GM23338 (cell line): ENCODE data around the gene TMEM218. TPM values are rescaled to one million over a fixed set of nuclear protein-coding genes. Genes with fewer than 3 reads are reported as not detected.

Experiments used
- ATAC-seq: fragments of 200-7000 bp; cut with Tn5 transposase; 3 replicates; pipeline ENCODE4 v1.9.1; 2020
- DNase-seq: peaks from one replicate; pipeline ENCODE4 v3.0.0-alpha.2; 2015; ENCODE audit warnings: low spot score
- H2AFZ ChIP-seq: fragments of 200-600 bp; sonication (generic); 2 replicates; pipeline ENCODE4 v1.8.0; 2016; ENCODE audit warnings: antibody characterized with exemption, mild to moderate bottlenecking, moderate library complexity
- H3F3A ChIP-seq: fragments of 200-600 bp; sonication (generic); replicated peaks from 2 replicates; pipeline ENCODE4 v1.8.0; 2017; ENCODE audit warnings: antibody characterized with exemption, mixed run types, low read depth
- H3K27ac ChIP-seq: fragments of 200-600 bp; sonication (generic); 2 replicates; pipeline ENCODE4 v1.6.1; 2016; ENCODE audit warnings: low read depth
- H3K27me3 ChIP-seq: fragments of 200-600 bp; sonication (generic); 2 replicates; pipeline ENCODE4 v1.8.0; 2016; ENCODE audit warnings: mild to moderate bottlenecking, mixed run types, moderate library complexity; ENCODE audit not compliant: insufficient read depth
- H3K36me3 ChIP-seq: fragments of 200-600 bp; sonication (generic); 2 replicates; pipeline ENCODE4 v1.8.0; 2016; ENCODE audit warnings: mild to moderate bottlenecking; ENCODE audit not compliant: insufficient read depth
- H3K4me1 ChIP-seq: fragments of 200-600 bp; sonication (generic); 2 replicates; pipeline ENCODE4 v1.8.0; 2016; ENCODE audit warnings: mild to moderate bottlenecking, moderate library complexity; ENCODE audit not compliant: insufficient read depth
- H3K4me2 ChIP-seq: fragments of 200-600 bp; sonication (generic); 2 replicates; pipeline ENCODE4 v1.7.1; 2017; ENCODE audit warnings: mixed run types
- H3K4me3 ChIP-seq: fragments of 200-600 bp; sonication (generic); 2 replicates; pipeline ENCODE4 v1.6.1; 2016; ENCODE audit warnings: mixed run types
- H3K79me2 ChIP-seq: fragments of 200-600 bp; sonication (generic); replicated peaks from 2 replicates; pipeline ENCODE4 v1.8.0; 2017; ENCODE audit warnings: mild to moderate bottlenecking; ENCODE audit not compliant: insufficient read depth
- H3K9me2 ChIP-seq: fragments of 200-600 bp; sonication (generic); 2 replicates; pipeline ENCODE4 v1.8.0; 2017; ENCODE audit not compliant: insufficient read depth
- H4K20me1 ChIP-seq: fragments of 200-600 bp; sonication (generic); replicated peaks from 2 replicates; pipeline ENCODE4 v1.8.0; 2017; ENCODE audit warnings: mild to moderate bottlenecking; ENCODE audit not compliant: insufficient read depth
- H3K27ac Mint-ChIP-seq: 2 replicates; pipeline ENCODE4 v1.8.0; 2020; ENCODE audit warnings: inconsistent platforms, mild to moderate bottlenecking, moderate library complexity, mixed read lengths
- H3K27me3 Mint-ChIP-seq: 3 replicates; pipeline ENCODE4 v1.8.0; 2022; ENCODE audit warnings: low read depth, mild to moderate bottlenecking, moderate library complexity, mixed read lengths, inconsistent platforms; ENCODE audit not compliant: insufficient read depth, poor library complexity
- H3K36me3 Mint-ChIP-seq: 3 replicates; pipeline ENCODE4 v1.8.0; 2021; ENCODE audit warnings: low read depth, mild to moderate bottlenecking, inconsistent platforms, moderate library complexity, mixed read lengths
- H3K4me1 Mint-ChIP-seq: 3 replicates; pipeline ENCODE4 v1.8.0; 2020; ENCODE audit warnings: mild to moderate bottlenecking, inconsistent platforms, mixed read lengths
- H3K4me3 Mint-ChIP-seq: 3 replicates; pipeline ENCODE4 v1.8.0; 2021; ENCODE audit warnings: moderate library complexity, mild to moderate bottlenecking, inconsistent platforms, mixed read lengths
- H3K9me3 Mint-ChIP-seq: 3 replicates; pipeline ENCODE4 v1.8.0; 2020; ENCODE audit warnings: moderate library complexity, mild to moderate bottlenecking, inconsistent platforms, mixed read lengths
- CTCF ChIP-seq, 2 experiments: fragments of 200-600 bp in 1 of 2; sonication (generic) in 1 of 2; conservative IDR thresholded peaks; 2 replicates each; pipeline versions ENCODE4 v1.5.1 to v1.6.1; 2016 to 2017; ENCODE audit warnings: antibody characterized with exemption in 2 of 2, low read depth in 2 of 2, mild to moderate bottlenecking in 2 of 2, moderate library complexity in 1 of 2
- EZH2phosphoT487 ChIP-seq: fragments of 200-600 bp; sonication (generic); IDR thresholded peaks from one replicate; pipeline ENCODE4 v1.8.1; 2018; ENCODE audit warnings: antibody characterized with exemption; ENCODE audit not compliant: unreplicated experiment
- JUNB ChIP-seq: IDR thresholded peaks from one replicate; pipeline ENCODE4 v1.6.1; 2016; ENCODE audit warnings: antibody characterized with exemption; ENCODE audit not compliant: unreplicated experiment
- STAT1 ChIP-seq: IDR thresholded peaks from one replicate; pipeline ENCODE4 v1.6.1; 2016; ENCODE audit warnings: antibody characterized with exemption; ENCODE audit not compliant: unreplicated experiment
- ZNF114 ChIP-seq: fragments of 250-450 bp; sonication (Bioruptor Pico); IDR thresholded peaks from 2 replicates; pipeline ENCODE4 v1.5.0; 2020; ENCODE audit warnings: mild to moderate bottlenecking, moderate library complexity
- ZNF462 ChIP-seq: fragments of 250-450 bp; sonication (Bioruptor Pico); IDR thresholded peaks from 2 replicates; pipeline ENCODE4 v1.5.0; 2020; ENCODE audit warnings: mild to moderate bottlenecking, moderate library complexity
- polyA plus RNA-seq: library from polyadenylated mRNA; unstranded; fragments of >200 nt; fragmentation: Nextera tagmentation; extraction: Ambion mirVana; gene quantifications from 2 replicates; pipeline ENCODE4 v1.2.1, GENCODE V29; 2016
- total RNA-seq: library from RNA; depleted of rRNA; stranded (reverse); fragments of >200 nt; shearing (Covaris generic); gene quantifications from 2 replicates; pipeline ENCODE4 v1.2.3, GENCODE V29; 2014
- TF ChIP-seq, protein P1 (sequence below): IDR thresholded peaks from 2 replicates; pipeline ENCODE4 v1.6.1; 2016; ENCODE audit warnings: antibody characterized with exemption

TMEM218 gene
- total and polyA plus RNA-seq, 2 experiments from 2014 or later = 23.7 to 24.2 TPM

DNA sequence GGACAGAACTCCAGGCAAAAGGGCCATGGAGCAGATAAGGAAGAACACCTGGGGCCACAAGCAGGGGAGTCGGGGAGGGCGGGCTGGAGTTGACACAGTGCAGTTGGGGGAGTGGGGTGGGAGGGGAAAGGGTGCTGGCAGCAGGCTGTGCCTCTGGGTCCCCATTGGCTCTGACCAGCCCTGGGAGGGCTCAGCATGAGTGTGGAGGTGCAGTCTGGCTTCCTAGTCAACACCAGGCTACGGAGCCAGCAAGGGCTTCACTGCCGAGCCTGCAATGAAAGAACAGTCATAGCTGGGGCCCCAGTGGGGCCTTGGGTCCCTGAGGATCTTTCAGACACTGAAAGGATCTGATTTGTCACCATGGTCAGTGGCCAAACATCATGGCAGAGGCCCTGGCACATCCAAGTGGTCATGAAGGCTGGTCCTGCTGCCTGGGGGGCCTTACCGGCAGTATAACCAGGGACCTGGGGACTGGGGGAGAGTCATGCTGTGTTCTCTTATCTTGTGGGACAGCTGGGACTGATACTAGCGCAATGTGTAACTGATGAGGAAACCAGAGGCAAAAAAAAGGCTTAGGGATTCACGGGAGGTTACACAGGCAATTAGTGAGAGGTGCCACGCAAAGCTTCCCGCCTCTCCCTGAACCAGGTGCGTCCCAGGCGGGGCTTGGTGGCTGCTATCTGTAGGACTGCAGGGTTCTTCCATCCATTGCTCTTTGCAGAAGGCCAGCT lies 36.8 kb downstream of the TMEM218 start:
- H3K4me3 ChIP-seq = no peak overlapping the region
- H4K20me1 ChIP-seq = no peaks in the 10 kb centered on the region
- no peaks in the 10 kb centered on the region for H3K36me3 ChIP-seq
- H3K4me2 ChIP-seq = no peak overlapping the region
- peaks cover 21% of the 10 kb centered on the region for H3K4me1 Mint-ChIP-seq
- DNase-seq (no peak), ATAC-seq (peak; percentile 12; the same call in 2 of the 3 replicates)
- TF ChIP-seq EZH2phosphoT487 (no peak), STAT1 (no peak), CTCF (conservative IDR thresholded peaks at IDR 0.05; ENCODE audit: low read depth in 2 of 2) (no peak), JUNB (no peak), ZNF114 (CRISPR knock-in tag) (no peak), ZNF462 (no peak)
- TF ChIP-seq, protein P1, sequence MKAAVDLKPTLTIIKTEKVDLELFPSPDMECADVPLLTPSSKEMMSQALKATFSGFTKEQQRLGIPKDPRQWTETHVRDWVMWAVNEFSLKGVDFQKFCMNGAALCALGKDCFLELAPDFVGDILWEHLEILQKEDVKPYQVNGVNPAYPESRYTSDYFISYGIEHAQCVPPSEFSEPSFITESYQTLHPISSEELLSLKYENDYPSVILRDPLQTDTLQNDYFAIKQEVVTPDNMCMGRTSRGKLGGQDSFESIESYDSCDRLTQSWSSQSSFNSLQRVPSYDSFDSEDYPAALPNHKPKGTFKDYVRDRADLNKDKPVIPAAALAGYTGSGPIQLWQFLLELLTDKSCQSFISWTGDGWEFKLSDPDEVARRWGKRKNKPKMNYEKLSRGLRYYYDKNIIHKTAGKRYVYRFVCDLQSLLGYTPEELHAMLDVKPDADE = no peak
- no peaks in the 10 kb centered on the region for H3K9me2 ChIP-seq
- H3K36me3 Mint-ChIP-seq = no peaks in the 10 kb centered on the region
- no peaks in the 10 kb centered on the region for H3F3A ChIP-seq
- no peaks in the 10 kb centered on the region; the same call in 2 of the 3 replicates for H3K9me3 Mint-ChIP-seq
- no peak overlapping the region for H2AFZ ChIP-seq
- no peak overlapping the region for H3K4me3 Mint-ChIP-seq
- no peak overlapping the region for H3K27ac ChIP-seq
- H3K4me1 ChIP-seq = no peaks in the 10 kb centered on the region
- H3K27me3 ChIP-seq = no peaks in the 10 kb centered on the region
- no peak overlapping the region for H3K27ac Mint-ChIP-seq
- H3K79me2 ChIP-seq = no peaks in the 10 kb centered on the region
- peaks cover 18% of the 10 kb centered on the region for H3K27me3 Mint-ChIP-seq
